OCI-LY3 (cell line): ENCODE data around the gene BACH2.

ENCODE experiments used
- H2AFZ ChIP-seq: fragments of 200-600, 300-600 bp; shearing (Covaris generic); 2 replicates; pipeline ENCODE4 v1.6.0; 2014; ENCODE audit warnings: antibody characterized with exemption, low read depth, low read length
- H3K27ac ChIP-seq: fragments of 200-600, 300-600 bp; sonication (generic); 2 replicates; pipeline ENCODE4 v1.5.1; 2014; ENCODE audit warnings: mild to moderate bottlenecking, low read length, moderate library complexity, mixed read lengths
- H3K27me3 ChIP-seq: fragments of 200-600, 300-600 bp; sonication (generic); 2 replicates; pipeline ENCODE4 v1.6.1; 2014; ENCODE audit warnings: low read depth, low read length, mixed read lengths
- H3K36me3 ChIP-seq: fragments of 200-600, 300-600 bp; sonication (generic); replicated peaks from 2 replicates; pipeline ENCODE3; 2014; ENCODE audit warnings: low read depth, low read length, mixed read lengths
- H3K4me1 ChIP-seq: fragments of 300-600, 200-600 bp; sonication (generic); 2 replicates; pipeline ENCODE4 v1.6.1; 2014; ENCODE audit warnings: low read length, mixed read lengths
- H3K4me2 ChIP-seq: fragments of 200-600, 300-600 bp; sonication (generic); 2 replicates; pipeline ENCODE4 v1.6.1; 2014; ENCODE audit warnings: low read length, mixed read lengths
- H3K4me3 ChIP-seq: fragments of 300-600, 200-600 bp; sonication (generic); 2 replicates; pipeline ENCODE4 v1.5.1; 2014; ENCODE audit warnings: antibody characterized with exemption, mild to moderate bottlenecking, low read length, moderate library complexity
- H3K79me2 ChIP-seq: fragments of 300-600, 200-600 bp; shearing (Covaris generic); 2 replicates; pipeline ENCODE4 v1.6.1; 2014; ENCODE audit warnings: mild to moderate bottlenecking, low read length, mixed read lengths
- H3K9ac ChIP-seq: fragments of 300-600, 200-600 bp; shearing (Covaris generic); 2 replicates; pipeline ENCODE4 v1.6.0; 2014; ENCODE audit warnings: mild to moderate bottlenecking, low read length, moderate library complexity
- H3K9me3 ChIP-seq: fragments of 200-600, 300-600 bp; shearing (Covaris generic); 2 replicates; pipeline ENCODE4 v1.6.1; 2014; ENCODE audit warnings: low read length, mixed read lengths; ENCODE audit not compliant: insufficient read depth
- H4K20me1 ChIP-seq: fragments of 200-600, 300-600 bp; sonication (generic); 2 replicates; pipeline ENCODE4 v1.6.1; 2016; ENCODE audit warnings: low read length, mixed read lengths; ENCODE audit not compliant: insufficient read depth
- EZH2phosphoT487 ChIP-seq: fragments of 200-600 bp; shearing (Covaris generic); IDR thresholded peaks from 2 replicates; pipeline ENCODE4 v1.6.1; 2018; ENCODE audit warnings: antibody characterized with exemption, mixed run types, low read depth
- TF ChIP-seq, protein P1 (sequence below): fragments of 200-600, 300-600 bp; sonication (generic); IDR thresholded peaks from 2 replicates; pipeline ENCODE4 v1.5.1; 2014; ENCODE audit warnings: antibody characterized with exemption, low read length, low read depth

Gene BACH2

DNA sequence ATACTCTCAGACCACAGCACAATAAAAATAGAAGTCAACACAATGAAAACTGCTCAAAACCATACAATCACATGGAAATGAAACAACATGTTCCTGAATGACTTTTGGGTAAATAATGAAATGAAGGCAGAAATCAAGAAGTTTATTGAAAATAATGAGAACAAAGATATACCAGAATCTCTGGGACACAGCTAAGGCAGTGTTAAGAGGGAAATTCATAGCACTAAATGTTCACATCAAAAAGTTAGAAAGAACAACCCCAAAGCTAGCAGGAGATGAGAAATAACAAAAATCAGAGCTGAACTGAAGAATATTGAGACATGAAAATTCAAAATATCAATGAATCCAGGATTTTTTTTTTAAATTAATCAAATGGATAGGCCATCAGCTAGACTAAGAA is 183.3 kb downstream of the BACH2 start:
- TF ChIP-seq, protein P1, sequence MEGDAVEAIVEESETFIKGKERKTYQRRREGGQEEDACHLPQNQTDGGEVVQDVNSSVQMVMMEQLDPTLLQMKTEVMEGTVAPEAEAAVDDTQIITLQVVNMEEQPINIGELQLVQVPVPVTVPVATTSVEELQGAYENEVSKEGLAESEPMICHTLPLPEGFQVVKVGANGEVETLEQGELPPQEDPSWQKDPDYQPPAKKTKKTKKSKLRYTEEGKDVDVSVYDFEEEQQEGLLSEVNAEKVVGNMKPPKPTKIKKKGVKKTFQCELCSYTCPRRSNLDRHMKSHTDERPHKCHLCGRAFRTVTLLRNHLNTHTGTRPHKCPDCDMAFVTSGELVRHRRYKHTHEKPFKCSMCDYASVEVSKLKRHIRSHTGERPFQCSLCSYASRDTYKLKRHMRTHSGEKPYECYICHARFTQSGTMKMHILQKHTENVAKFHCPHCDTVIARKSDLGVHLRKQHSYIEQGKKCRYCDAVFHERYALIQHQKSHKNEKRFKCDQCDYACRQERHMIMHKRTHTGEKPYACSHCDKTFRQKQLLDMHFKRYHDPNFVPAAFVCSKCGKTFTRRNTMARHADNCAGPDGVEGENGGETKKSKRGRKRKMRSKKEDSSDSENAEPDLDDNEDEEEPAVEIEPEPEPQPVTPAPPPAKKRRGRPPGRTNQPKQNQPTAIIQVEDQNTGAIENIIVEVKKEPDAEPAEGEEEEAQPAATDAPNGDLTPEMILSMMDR: no peak
- TF ChIP-seq EZH2phosphoT487: no peak
- Histone ChIP-seq H3K4me3 (no peak overlapping the region), H3K36me3 (no peaks in the 10 kb centered on the region), H3K4me1 (peaks cover 11% of the 10 kb centered on the region), H2AFZ (no peak overlapping the region), H3K79me2 (no peaks in the 10 kb centered on the region), H3K27ac (no peak overlapping the region), H4K20me1 (peaks cover 12% of the 10 kb centered on the region), H3K9me3 (0 out of 2 replicates have a peak, but pooled peaks cover 5% of the 10 kb centered on the region), H3K9ac (no peak overlapping the region), H3K27me3 (peaks cover 97% of the 10 kb centered on the region), H3K4me2 (no peak overlapping the region)

DNA sequence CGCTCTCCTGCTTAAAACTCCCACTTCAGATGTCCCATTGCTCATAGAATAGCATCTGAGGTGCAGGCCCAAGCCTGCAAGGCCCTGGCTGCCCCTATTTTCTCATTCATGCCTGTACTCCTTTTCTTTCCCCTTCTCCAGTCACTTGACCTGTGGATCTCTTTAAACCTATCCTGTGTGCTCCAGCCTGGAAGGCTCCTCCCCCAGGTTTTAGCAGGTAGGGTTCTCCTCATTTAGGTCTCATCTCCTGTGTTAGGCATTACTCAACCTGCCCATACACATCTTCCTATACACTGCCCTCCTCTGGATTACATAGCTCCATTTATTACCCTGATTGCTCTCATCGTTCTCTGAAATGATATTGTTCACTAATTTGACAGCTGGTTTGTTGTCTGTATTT is 185.3 kb downstream of the BACH2 start:
- Histone ChIP-seq H3K27ac (no peak overlapping the region), H2AFZ (no peak overlapping the region), H3K9me3 (0 out of 2 replicates have a peak, but pooled peaks cover 5% of the 10 kb centered on the region), H3K36me3 (no peaks in the 10 kb centered on the region), H3K4me2 (no peak overlapping the region), H3K4me1 (peaks cover 21% of the 10 kb centered on the region), H3K9ac (no peak overlapping the region), H3K4me3 (no peak overlapping the region), H3K79me2 (no peaks in the 10 kb centered on the region), H4K20me1 (peaks cover 27% of the 10 kb centered on the region), H3K27me3 (peaks cover 89% of the 10 kb centered on the region)
- no peak for TF ChIP-seq EZH2phosphoT487
- TF ChIP-seq, protein P1: no peak

DNA sequence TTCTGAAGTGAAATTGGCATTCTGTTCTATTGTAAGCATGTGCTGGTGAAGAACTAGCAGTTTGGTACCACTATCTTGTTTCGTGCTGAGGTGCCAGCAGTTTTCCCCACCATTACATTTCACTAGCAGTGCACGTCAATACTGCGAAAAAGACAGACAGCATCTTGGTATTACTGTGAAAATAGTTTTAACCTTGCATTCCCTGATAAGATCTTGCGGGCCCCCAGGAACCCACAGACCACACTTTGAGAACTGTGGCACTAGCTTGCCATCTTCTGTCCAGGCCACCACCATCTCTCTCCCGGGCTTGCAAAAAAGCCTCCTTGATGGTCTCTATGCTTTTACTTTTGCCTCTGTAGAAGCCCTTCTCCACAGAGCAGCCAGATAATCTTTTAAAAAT is 185.7 kb downstream of the BACH2 start:
- Histone ChIP-seq H3K4me3 (no peak overlapping the region), H3K9ac (no peak overlapping the region), H3K79me2 (no peaks in the 10 kb centered on the region), H3K4me1 (peaks cover 21% of the 10 kb centered on the region), H3K27me3 (peaks cover 89% of the 10 kb centered on the region), H2AFZ (no peak overlapping the region), H4K20me1 (peaks cover 32% of the 10 kb centered on the region), H3K36me3 (no peaks in the 10 kb centered on the region), H3K27ac (no peak overlapping the region), H3K9me3 (0 out of 2 replicates have a peak, but pooled peaks cover 5% of the 10 kb centered on the region), H3K4me2 (no peak overlapping the region)
- TF ChIP-seq EZH2phosphoT487: no peak
- TF ChIP-seq, protein P1: no peak

DNA sequence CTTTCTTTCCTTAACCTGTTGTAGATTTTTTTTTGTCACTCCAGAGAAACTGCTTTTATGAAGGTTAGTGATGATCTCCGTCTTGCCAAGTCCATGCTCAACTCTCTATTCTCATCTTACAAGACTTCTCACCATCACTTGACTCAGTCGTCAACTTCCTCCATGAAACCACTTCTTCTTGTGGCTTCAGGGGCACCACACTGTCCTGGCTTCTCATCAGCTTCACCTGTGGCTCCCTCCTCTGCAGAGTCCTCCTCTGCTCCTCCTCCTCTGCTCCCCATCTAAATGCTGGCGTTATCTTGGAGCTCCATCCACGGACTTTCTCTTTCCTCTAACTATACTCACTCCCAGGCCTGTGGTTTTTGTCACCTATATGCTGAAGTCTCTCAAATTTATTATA is 187.5 kb downstream of the BACH2 start:
- H3K4me2 ChIP-seq: peak overlapping the region; percentile 7; the same call in 1 of the 2 replicates

More for the DNA sequence above, 187.5 kb downstream of the BACH2 start:
- no peak overlapping the region for H2AFZ ChIP-seq
- H4K20me1 ChIP-seq: peaks cover 42% of the 10 kb centered on the region
- no peak overlapping the region for H3K4me3 ChIP-seq
- TF ChIP-seq EZH2phosphoT487: no peak
- TF ChIP-seq, protein P1: no peak
- H3K27me3 ChIP-seq: peaks cover 92% of the 10 kb centered on the region
- H3K79me2 ChIP-seq: no peaks in the 10 kb centered on the region
- 0 out of 2 replicates have a peak, but pooled peaks cover 5% of the 10 kb centered on the region for H3K9me3 ChIP-seq
- peaks cover 21% of the 10 kb centered on the region for H3K4me1 ChIP-seq
- no peak overlapping the region for H3K9ac ChIP-seq
- H3K36me3 ChIP-seq: no peaks in the 10 kb centered on the region
- no peak overlapping the region for H3K27ac ChIP-seq
